GM21576 (cell line): Measurements from ENCODE around the gene ETV4.

Experiments used
- ATAC-seq: cut with Tn5 transposase; IDR thresholded peaks from one replicate; pipeline ENCODE4 v1.9.1; 2021; ENCODE audit warnings: mild to moderate bottlenecking, moderate library complexity; ENCODE audit not compliant: unreplicated experiment

ETV4 gene

DNA sequence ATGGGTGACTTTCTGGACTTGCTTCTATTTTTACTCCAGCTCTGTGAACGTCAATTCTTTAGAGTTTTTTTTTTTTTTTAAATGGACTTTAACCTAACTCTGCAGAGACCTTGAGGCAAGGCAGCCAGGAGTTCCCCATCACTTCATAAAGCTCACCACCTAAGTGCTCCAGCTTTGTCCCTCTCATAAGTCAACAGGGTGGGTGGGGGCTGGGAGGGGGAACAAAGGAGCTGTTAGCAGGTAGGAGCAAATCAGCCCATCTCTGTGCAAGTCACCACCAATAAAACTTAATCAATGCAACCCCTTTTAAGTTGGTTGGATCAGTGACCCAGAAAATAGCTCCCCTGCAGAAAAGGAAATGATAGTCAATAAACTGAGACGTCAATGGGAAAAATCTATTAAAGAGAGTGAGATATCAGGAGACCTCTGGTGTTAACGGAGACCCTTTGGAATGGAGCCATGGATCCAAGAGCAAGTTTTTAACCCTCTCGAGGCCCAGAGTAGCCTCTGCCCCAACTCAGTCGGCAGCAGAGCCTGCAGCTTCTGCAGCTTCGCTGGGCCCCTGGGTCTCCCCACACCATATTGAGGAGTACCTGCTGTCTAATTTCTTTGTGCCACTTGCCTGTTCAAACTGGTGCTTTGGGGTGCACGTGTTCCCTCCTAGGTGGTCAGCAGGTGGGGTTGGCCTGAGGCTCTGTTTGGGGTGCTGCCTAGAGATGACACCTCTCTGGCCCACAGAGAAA, 27.6 kb upstream of the ETV4 start:
- no peak for ATAC-seq

DNA sequence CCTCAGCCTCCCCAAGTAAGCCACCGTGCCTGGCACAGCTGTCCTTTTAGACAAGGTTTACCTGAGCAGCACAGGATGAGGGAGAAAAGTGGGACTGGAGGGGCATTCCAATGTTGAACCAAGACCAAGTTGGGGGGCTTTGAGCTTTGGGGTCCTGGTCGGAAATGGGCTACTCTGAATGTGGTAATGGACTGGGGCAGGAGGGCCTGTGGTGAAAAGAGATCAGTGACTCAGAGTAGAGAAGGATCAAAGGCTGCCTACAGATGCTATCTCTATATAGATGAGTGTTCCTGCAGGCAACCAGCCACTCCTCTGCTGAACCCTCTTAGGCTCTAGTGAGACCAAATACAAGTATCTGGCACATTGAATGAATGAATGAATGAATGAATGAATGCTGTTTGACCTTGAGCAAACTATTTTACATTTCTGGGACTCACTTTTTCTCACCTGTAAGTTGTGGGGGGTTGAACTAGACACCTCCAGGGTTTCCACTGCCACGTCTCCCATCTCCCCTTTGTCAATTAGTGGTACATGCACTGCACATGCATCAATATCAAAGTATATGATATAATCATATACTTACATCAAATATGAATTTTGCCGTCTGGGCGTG, 26.3 kb upstream of the ETV4 start:
- no peak for ATAC-seq

DNA sequence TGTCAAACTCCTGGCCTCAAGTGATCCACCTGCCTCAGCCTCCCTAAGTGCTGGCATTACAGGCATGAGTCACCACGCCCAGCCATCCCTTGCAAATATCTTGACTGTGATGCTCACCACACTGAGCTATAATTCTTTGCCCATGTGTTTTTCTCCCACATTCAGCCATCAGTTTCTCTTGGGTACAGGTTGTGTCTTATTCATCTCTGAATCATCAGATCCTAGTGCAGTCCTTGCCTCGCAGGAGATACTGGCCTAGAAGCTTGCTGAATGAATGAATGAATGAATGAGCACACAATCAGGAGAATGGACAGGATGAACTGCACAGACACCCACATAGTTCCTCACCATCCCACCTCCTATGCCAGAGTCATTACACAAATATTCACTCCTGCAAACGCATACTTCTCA, 24.4 kb upstream of the ETV4 start:
- ATAC-seq: no peak

DNA sequence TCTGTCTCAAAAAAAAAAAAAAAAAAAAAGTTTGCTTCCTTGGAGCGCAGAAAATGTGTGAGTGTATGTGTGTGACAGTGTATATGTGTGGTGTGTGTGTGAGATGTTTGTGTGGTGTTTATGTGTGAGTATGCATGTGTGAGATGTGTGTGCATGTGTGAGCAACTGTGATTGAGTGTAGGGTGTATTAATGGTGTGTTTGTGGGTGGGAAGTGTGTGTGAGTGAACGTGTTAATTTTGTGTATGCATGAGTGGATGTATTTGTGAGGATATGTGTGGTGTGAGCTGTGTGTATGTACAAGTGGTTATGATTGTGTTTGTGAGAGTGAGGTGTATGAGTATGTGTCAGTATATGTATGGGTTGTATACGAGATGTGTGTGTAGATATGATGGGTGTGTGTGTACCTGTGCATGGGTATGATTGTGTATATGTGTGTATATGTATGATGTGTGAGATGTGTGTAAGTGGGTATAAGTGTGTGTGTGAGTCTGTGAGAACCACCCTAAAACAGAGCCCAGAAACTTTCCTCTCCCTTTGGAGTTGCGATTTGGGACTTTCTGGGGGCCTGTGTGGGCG, 22.5 kb upstream of the ETV4 start:
- ATAC-seq: no peak

DNA sequence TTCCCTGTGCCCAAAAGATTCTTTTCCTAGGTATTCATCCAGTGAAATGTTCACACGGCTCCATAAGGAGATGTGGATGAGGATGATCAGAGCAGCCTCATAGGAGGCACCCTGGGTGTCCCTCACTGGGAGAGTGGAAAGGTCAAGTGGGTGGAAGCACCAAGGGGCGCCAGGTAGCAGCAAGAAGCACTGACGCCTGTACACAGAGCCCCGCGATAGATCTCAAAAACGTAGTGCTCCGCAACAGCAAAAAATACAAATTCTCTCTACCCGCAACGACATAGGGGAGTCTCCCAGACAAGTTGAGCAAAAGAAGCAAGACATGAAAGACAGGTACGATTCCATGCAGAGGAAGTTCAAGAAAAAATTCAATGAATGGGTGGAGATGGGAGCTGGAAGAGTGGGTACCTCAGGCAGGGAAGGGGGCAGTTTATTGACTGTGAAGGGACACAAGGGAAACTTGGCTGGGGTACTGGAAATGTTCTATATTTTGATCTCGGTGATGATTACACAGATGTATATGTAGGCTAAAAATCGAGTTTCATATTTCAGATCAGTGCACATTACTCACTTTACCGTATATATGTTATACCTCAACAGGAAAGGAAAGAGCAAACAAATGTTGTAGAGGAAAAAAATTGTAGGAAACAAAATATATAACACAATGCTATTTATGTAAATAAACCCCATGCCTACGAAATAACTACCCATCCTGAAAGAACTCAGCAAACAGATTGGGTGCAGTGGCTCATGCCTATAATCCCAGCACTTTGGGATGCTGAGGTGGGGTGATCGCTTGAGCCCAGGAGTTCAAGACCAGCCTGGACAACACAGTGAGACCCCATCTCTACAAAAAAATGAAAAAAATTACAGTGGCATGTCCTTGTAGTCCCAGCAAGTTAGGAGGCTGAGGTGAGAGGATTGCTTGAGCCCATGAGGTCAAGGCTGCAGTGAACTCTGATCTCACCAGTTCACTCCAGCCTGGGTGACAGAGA, 17.8 kb upstream of the ETV4 start:
- no peak for ATAC-seq

DNA sequence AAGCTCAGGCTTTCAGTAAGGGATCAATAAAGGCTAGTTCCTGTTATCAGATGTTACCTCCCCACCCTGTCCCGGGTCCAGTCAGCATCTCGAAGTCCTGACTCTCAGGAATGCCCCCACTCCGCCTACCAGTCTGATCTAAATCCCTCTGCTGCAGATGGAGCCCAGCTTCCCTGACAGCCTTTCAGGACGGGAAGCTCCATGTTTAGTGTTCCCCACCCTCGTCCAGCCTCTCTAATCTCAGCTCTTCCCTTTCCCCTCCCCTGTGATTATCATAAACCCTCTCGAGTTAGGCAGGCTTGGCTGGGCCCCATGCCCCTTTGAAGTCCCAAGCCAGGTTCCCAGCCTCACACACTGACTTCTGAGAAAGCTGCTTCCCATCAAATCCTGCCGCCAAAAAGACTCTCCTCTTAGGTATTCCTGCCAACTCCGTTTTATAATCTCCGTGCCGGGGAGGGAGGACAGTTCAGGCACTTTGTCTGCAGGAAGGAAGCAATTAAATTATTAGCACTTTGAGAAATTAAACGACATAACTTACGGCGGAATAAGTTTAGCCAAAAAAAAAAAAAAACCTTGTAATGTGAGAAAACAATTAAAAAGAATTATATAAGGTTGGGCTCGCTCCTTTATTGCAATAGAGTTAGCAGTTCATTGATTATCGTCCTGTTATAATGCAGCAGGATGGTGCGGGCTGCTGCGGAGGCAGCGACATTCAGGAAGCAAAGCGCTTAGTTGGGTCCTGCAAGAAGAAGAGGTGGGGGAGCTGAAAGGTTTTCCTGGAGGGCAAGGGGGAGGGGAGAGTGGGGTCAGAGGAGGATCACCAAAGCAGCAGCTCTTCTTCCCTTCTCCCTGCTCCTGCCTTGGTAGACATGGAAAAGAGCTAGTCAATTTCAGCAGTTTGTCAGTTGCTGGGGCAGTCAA, 16.8 kb upstream of the ETV4 start:
- ATAC-seq: no peak

DNA sequence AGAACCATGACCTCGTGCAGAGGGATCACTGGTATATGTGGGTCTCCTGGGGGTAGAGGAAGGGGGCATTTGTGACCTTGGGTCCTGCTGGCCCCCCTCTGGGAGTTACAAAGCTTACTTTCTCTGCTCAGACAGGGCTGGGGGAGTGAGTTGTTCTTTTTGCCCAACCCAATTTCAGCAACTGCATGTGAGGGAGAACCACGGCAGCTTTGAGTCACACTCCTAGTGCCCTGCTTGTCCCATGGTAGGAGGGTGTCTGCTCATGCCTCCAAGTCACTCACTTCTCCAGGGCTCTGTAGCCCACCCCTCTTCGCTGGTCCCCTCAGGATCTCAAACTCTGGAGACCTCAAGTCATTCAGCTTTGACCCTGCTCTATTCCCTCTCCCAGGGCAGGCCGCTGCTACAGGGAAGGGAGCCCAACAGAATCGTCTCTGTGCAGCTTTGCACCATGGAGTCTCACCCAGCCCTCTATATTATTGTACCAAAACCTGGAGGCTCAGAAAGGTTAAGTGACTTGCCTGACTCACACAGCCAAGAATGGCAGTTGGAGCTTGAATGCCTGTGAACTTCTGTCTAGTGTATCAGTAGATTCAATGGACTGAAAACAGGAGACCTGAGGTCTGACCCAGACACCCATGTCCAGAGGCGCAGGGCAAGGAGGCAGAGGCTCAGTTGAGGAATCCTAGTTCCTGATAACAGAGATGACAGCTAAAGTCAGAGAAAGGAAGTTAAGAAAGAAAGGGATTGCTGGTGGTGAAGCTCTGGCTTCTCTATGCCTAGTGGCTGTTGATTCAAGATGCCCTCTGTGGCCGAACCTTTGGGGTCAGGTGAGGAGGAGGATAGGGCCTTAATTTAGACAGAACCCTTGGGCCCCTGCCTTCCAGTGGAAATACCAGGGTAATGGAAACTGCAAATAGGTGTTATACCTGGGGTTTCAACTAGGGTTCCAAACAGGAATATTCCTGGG, 14.6 kb upstream of the ETV4 start:
- ATAC-seq: no peak

DNA sequence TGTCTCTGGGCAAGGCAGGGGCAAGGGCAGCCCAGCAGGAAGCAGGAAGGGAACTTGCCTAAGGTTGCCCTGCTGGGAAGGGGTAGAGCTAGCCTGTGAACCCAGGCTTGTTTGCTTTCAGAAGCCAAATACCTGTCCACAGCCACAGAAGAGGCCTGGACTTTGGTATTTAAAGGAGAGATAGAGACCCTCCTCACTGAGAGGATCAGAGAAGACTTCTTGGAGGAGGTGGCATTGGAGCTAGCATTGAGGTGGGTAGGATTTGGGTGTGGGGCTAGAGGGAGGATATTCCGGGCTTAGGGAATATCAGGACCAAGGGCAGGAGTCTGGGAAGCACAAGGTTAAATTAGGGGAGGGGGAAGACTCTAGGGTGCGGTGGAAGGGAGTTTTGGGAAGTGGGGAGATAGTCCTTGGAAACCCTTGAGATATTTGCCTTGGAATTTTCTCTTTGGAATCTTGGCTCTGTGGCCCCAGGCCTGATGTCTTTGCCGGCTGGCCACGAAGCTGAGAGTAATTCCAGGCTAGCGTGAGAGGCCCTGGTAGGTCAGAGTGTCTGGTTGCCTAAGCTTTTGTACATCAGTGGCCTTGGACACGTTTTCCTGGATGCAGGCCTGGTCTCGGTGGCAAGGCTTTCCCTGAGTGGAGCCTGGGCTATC, 13.1 kb upstream of the ETV4 start:
- no peak for ATAC-seq

DNA sequence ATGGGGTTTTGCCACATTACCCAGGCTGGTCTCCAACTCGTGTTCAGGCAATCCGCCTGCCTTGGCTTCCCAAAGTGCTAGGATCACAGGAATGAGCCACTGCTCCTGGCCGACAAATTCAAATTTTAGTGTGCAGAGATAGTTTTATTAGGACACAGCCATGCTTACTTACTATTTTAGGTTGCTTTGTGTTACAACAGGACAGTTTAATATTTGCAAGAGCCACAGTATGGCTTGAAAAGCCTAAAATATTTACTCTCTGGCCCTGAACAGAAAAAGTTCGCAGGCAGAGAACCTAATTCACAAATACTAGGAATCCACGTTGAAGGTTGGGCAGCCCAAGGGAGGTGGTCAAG, 12.6 kb upstream of the ETV4 start:
- ATAC-seq: no peak

DNA sequence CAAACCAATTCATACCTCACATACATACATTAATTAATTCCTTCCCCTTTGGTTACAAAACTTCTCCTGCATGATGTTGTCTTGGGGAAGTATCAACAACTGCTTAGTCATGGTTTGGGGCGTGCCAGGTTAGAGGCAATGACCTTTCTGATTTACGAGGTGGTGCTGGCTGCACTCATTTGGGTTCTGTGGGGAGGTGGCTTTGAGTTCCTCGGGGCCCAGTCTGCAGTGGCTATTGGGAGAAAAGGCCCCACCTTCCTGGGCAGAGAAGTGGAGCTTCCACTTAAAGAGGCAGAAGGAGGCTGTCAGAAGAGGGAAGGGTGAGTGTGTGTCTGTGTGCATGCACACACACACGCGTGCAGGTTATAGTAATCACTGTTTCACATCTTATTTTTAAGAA, 10.2 kb upstream of the ETV4 start:
- ATAC-seq: no peak

DNA sequence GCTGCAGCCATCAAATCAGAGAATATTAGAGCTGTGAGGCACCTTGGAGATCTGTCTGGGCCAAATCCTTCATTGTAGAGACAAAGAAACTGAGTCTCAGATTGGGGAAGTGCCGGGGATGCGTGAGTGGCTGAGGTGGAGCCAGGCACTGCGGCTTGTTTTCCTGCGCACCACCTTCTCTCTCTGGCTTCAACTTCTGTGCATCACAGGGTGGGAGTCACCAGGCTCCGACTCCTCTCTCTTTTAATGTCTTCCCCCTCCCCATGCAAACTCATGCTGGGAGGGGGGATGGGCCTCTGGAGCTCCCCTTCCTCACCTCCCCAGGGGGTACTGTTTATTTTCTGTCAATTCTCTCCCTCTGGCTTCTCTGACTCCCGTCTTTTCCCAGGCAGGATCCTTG, 8.7 kb upstream of the ETV4 start:
- no peak for ATAC-seq

DNA sequence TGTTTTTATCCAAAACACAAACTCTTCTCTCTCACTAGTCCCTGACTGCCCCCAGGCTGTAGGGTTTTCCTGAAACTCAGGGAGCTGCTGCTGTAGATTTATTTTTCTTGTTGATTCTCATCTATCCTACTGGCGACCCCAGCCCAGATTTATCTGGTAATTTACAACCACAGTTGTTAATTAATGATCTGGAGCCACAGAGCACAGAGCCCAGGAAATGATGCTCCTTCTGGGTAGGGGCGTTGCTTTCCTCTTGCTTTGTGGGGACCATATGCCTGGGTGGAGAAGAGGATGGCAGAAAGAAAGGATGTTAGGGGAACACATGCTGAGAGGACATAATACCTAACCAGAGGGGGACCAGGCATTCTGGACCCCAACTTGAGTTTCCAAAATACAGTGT, 7.4 kb upstream of the ETV4 start:
- ATAC-seq: no peak

DNA sequence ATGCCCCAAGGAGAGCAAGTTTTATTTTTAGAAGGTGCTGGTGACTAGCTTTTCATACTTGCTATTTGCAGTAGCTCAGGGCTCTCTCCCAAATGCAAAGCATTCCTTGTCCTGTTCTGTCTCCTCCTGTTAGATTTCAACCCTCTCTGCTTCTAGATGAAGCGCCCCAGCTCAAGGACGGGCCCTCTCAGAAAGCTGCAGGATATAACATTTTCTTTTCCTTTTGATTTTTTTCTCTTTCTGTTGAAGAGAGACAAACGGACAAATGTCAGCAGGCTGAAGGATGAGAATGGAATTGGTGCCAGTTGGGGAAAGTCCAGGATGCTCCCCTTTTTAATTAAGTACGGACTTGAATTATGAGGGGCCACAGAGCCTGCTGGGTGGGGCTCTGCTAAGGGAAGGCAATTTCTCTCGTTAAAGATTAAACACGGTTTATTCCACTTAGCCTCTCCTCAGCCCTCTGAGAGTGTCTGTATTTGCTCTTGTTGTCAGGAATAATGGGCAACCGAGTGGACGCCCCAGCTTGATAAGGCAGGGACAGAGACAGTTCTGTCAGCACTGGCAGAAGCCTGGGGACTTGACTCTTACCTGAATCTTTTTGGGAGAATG, 6.2 kb upstream of the ETV4 start:
- ATAC-seq: no peak

DNA sequence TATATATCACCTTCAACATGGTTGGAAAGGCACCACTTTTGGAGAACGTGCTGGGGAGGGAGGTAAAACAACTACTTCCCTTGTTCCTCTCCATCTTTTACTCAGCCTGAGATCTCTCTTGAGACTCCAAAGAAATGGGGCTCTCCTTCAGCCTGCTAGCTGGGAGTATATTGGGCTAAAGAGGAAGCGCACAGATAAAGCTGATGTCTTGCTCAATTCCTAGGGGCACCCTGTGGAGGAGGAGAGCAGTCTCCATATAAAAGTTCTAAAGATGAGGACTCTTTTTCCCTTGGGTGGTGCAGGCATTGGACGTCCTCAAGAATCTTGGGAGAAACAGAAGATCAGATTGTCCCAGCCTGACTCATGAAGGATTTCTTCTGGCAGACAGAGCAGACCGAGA, 4.6 kb upstream of the ETV4 start:
- no peak for ATAC-seq

DNA sequence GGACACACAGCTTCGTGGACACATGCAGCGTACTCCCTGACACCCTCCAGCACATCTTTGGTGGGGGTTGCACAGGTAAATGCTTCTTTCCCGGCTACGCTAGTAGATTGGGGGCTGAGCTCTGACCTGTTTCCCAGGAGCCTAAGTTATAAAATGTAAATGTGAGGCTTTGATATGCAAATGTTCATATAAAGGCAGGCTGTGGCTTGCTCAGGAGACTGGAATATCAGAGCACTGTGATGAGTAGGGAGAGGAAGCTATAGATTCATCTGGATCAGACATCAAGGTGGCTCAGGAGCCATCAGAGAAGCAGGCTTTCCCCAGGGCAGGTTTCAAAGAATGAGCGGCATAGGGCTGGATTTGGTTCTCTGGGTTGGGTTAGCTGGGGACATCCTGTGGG, 3.4 kb upstream of the ETV4 start:
- no peak for ATAC-seq

DNA sequence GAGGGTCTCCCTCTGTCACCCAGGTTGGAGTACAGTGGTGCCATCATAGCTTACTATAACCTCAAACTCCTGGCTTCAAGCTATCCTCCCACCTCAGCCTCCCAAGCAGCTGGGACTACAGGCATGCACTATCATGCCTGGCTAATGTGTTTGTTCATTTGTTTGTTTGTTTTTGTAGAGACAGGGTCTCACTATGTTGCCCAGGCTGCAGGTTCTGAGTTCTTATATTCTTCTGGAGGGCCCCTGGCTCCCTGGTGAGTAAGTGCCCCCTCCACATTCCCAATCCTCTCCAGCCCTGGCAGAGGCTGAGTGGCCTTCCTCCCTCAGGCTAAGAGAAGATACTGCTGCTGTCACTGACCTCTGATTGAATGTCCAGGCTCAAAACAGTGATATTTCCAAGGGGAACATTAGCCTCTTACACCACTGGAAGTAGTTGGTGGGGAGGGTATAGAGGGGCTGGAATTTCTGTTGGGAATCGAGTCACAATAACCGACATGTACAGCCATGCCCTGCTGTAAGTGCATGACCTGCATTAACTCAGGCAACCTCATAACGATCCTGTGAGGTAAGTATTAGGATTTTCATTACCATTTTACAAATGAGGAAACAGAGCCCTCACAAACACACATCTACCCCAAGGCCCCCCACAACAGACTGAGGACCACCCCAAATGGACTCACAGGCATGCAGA, 2.7 kb upstream of the ETV4 start:
- no peak for ATAC-seq

DNA sequence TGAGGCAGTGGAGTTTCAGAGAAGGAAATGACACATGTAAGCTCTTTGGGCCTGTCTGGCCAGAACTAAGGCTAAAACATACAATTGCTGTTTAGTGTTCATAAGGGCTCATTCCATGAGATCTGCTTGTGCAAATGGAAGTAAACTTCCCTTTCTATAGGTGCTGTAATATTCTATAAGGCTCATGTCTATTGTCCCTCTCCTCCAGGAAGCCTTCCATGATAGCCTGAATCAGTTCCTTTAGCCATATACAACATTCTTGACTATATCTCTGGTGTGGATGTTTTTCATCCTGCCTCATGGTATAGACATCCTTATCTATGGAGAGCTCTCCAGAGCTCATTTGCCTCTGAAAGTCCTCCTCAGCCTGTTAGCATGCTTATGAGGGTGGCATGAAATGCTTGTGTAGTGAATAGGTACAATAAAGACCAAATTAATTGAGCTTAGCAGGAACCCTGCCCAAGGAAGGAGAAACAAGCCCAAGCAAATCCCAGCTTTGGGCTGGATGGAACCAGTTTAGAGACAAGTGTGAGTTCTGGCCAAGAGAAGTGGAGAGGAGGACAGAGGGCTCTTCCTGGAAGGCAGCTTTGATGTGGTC, 1.6 kb upstream of the ETV4 start:
- no peak for ATAC-seq
